H9 (cell line): ENCODE measurements around the gene MYOM1. TPM values are rescaled to one million over a fixed set of nuclear protein-coding genes. Genes with fewer than 3 reads are reported as not detected.

Experiments used
- DNase-seq: peaks from one replicate; pipeline ENCODE4 v3.0.0-alpha.2; 2017
- H2AFZ ChIP-seq: one replicate; pipeline ENCODE4 v1.6.1; 2013; ENCODE audit warnings: mild to moderate bottlenecking, low read length, control low read depth, moderate library complexity
- H2AK5ac ChIP-seq: 2 replicates; pipeline ENCODE4 v1.6.1; 2013; ENCODE audit warnings: low read length, control low read depth, mixed read lengths; ENCODE audit not compliant: insufficient read length
- H2BK120ac ChIP-seq: one replicate; pipeline ENCODE4 v1.6.1; 2013; ENCODE audit warnings: low read depth, mild to moderate bottlenecking, low read length, control low read depth, inconsistent platforms; ENCODE audit not compliant: poor library complexity, severe bottlenecking
- H2BK12ac ChIP-seq: 2 replicates; pipeline ENCODE4 v1.6.1; 2013; ENCODE audit warnings: low read length, control low read depth, mixed read lengths, low read depth; ENCODE audit not compliant: insufficient read length
- H2BK15ac ChIP-seq: 2 replicates; pipeline ENCODE4 v1.6.1; 2013; ENCODE audit warnings: low read depth, low read length, control low read depth
- H2BK20ac ChIP-seq: one replicate; pipeline ENCODE4 v1.6.1; 2013; ENCODE audit warnings: low read depth, mild to moderate bottlenecking, low read length, control low read depth, inconsistent platforms; ENCODE audit not compliant: poor library complexity, severe bottlenecking
- H2BK5ac ChIP-seq: 2 replicates; pipeline ENCODE4 v1.6.1; 2013; ENCODE audit warnings: low read length, control low read depth, mixed read lengths; ENCODE audit not compliant: insufficient read length
- H3K14ac ChIP-seq: 2 replicates; pipeline ENCODE4 v1.6.1; 2013; ENCODE audit warnings: low read length, control low read depth; ENCODE audit not compliant: insufficient read depth
- H3K18ac ChIP-seq: 2 replicates; pipeline ENCODE4 v1.6.1; 2013; ENCODE audit warnings: low read depth, mild to moderate bottlenecking, mixed read lengths, low read length, control low read depth; ENCODE audit not compliant: insufficient read length
- H3K23ac ChIP-seq: 2 replicates; pipeline ENCODE4 v1.6.1; 2013; ENCODE audit warnings: low read length, control low read depth, mixed read lengths, low read depth; ENCODE audit not compliant: insufficient read length
- H3K23me2 ChIP-seq: 2 replicates; pipeline ENCODE4 v1.6.1; 2013; ENCODE audit warnings: low read depth, mild to moderate bottlenecking, mixed read lengths, low read length, control low read depth; ENCODE audit not compliant: insufficient read length, poor library complexity, severe bottlenecking
- H3K27ac ChIP-seq: 2 replicates; pipeline ENCODE4 v1.5.1; 2013; ENCODE audit warnings: low read length, control low read depth, mixed read lengths, low read depth; ENCODE audit not compliant: insufficient read length
- H3K27me3 ChIP-seq: 2 replicates; pipeline ENCODE4 v1.6.1; 2013; ENCODE audit warnings: low read length, control low read depth, inconsistent platforms; ENCODE audit not compliant: insufficient read depth
- H3K4ac ChIP-seq: 2 replicates; pipeline ENCODE4 v1.6.1; 2013; ENCODE audit warnings: low read depth, mild to moderate bottlenecking, control low read depth, inconsistent platforms, low read length, moderate library complexity
- H3K4me1 ChIP-seq: 2 replicates; pipeline ENCODE4 v1.6.1; 2013; ENCODE audit warnings: low read length, control low read depth, inconsistent platforms; ENCODE audit not compliant: insufficient read depth
- H3K4me2 ChIP-seq: 2 replicates; pipeline ENCODE4 v1.6.1; 2013; ENCODE audit warnings: low read length, control low read depth, mixed read lengths; ENCODE audit not compliant: insufficient read length, insufficient read depth
- H3K56ac ChIP-seq: 2 replicates; pipeline ENCODE4 v1.6.1; 2013; ENCODE audit warnings: low read depth, mild to moderate bottlenecking, mixed read lengths, low read length, control low read depth; ENCODE audit not compliant: insufficient read length
- H3K79me1 ChIP-seq: 2 replicates; pipeline ENCODE4 v1.6.1; 2013; ENCODE audit warnings: low read depth, mild to moderate bottlenecking, moderate library complexity, low read length, control low read depth, inconsistent platforms; ENCODE audit not compliant: insufficient read depth, poor library complexity, severe bottlenecking
- H3K79me2 ChIP-seq: 2 replicates; pipeline ENCODE4 v1.6.1; 2013; ENCODE audit warnings: low read length, control low read depth, inconsistent platforms; ENCODE audit not compliant: insufficient read depth
- H3K9ac ChIP-seq: 2 replicates; pipeline ENCODE4 v1.6.1; 2013; ENCODE audit warnings: low read length, control low read depth, mixed read lengths; ENCODE audit not compliant: insufficient read length; ENCODE audit errors: extremely low read depth
- H3K9me3 ChIP-seq: one replicate; pipeline ENCODE4 v1.6.1; 2013; ENCODE audit warnings: low read depth, low read length, inconsistent platforms; ENCODE audit not compliant: control insufficient read depth
- H3T11ph ChIP-seq: one replicate; pipeline ENCODE4 v1.6.1; 2013; ENCODE audit warnings: mild to moderate bottlenecking, low read length, control low read depth, inconsistent platforms
- H4K20me1 ChIP-seq: one replicate; pipeline ENCODE4 v1.6.1; 2013; ENCODE audit not compliant: control insufficient read depth, insufficient read length, insufficient read depth
- H4K5ac ChIP-seq: 2 replicates; pipeline ENCODE4 v1.6.1; 2013; ENCODE audit warnings: low read depth, mild to moderate bottlenecking, mixed read lengths, low read length, control low read depth; ENCODE audit not compliant: insufficient read length
- H4K8ac ChIP-seq: replicated peaks from 2 replicates; pipeline ENCODE4 v1.6.1; 2013; ENCODE audit warnings: low read length, control low read depth, mixed read lengths, low read depth; ENCODE audit not compliant: insufficient read length
- H4K91ac ChIP-seq: 2 replicates; pipeline ENCODE4 v1.6.1; 2013; ENCODE audit warnings: low read depth, mild to moderate bottlenecking, moderate library complexity, mixed read lengths, low read length, control low read depth; ENCODE audit not compliant: insufficient read length
- H3K27ac Mint-ChIP-seq, 3 experiments: 2 replicates in 2 of 3; 3 replicates in 1 of 3; pipeline ENCODE4 v1.8.0; 2020 to 2021; ENCODE audit warnings: mixed read lengths in 3 of 3, mild to moderate bottlenecking in 1 of 3, moderate library complexity in 1 of 3
- H3K27me3 Mint-ChIP-seq: 2 replicates; pipeline ENCODE4 v1.8.0; 2021; ENCODE audit warnings: low read depth, mild to moderate bottlenecking, moderate library complexity, mixed read lengths
- H3K36me3 Mint-ChIP-seq, 3 experiments: 2 replicates in 2 of 3; 3 replicates in 1 of 3; pipeline ENCODE4 v1.8.0; 2020 to 2021; ENCODE audit warnings: low read depth in 3 of 3, mixed read lengths in 3 of 3; ENCODE audit not compliant: insufficient read depth in 1 of 3
- H3K4me1 Mint-ChIP-seq, 2 experiments: 2 replicates each; pipeline ENCODE4 v1.8.0; 2020; ENCODE audit warnings: mixed read lengths in 2 of 2
- H3K4me3 Mint-ChIP-seq, 2 experiments: 2 replicates in 1 of 2; 3 replicates in 1 of 2; pipeline ENCODE4 v1.8.0; 2020 to 2021; ENCODE audit warnings: mild to moderate bottlenecking in 2 of 2, mixed read lengths in 2 of 2, moderate library complexity in 1 of 2
- H3K9me3 Mint-ChIP-seq, 2 experiments: 2 replicates in 1 of 2; 3 replicates in 1 of 2; pipeline ENCODE4 v1.8.0; 2020; ENCODE audit warnings: mild to moderate bottlenecking in 2 of 2, mixed read lengths in 2 of 2, moderate library complexity in 1 of 2
- WGBS: extraction: QIAGEN DNeasy Blood & Tissue Kit; methylation state at CpG from one replicate; pipeline ENCODE4 v1.1.7; 2013; ENCODE audit warnings: missing lambda C conversion rate, low lambda C conversion rate, mixed read lengths; ENCODE audit not compliant: insufficient read length; ENCODE audit errors: extremely low coverage; 5-methylcytosine and 5-hydroxymethylcytosine counted together
- total RNA-seq: library from RNA; stranded (reverse); gene quantifications from 2 replicates; pipeline ENCODE4 v1.2.1, GENCODE V29; 2021
- TF ChIP-seq, protein P1 (sequence below): fragments of 200-600 bp; sonication (generic); conservative IDR thresholded peaks from 3 replicates; pipeline ENCODE4 v1.8.0; 2021; ENCODE audit warnings: antibody characterized with exemption, mild to moderate bottlenecking

MYOM1 gene
- total RNA-seq, 1 experiment from 2014 or later, result 0.17 TPM

DNA sequence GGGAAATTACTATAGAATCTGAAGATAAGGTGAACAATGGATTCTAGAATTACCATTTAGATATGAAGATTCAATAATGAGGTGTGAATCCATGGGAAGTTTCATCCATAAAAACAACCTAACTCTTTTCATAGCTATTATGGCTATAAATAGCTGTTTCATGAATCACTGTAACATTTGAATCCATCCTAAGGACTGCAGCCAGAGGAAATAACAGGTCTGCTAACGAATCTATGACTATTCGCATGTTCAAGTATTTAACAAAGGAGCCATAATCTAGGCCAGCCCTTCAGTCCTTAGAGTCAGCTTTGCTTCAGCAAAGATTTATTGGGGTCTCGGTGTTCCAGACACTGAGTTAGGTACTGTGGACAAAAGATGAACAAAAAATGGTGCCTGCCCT, 87.1 kb downstream of the MYOM1 start:
- no peaks in the 10 kb centered on the region for H3K9me3 ChIP-seq
- Mint-ChIP-seq H3K9me3 (no peaks in the 10 kb centered on the region), H3K27ac (no peak overlapping the region), H3K4me1 (peaks cover 7% of the 10 kb centered on the region in 2 experiments), H3K27me3 (no peaks in the 10 kb centered on the region), H3K36me3 (no peaks in the 10 kb centered on the region), H3K4me3 (no peak overlapping the region)
- H3K14ac ChIP-seq, result no peak overlapping the region
- H3K79me1 ChIP-seq, result no peaks in the 10 kb centered on the region
- no peak overlapping the region for H2AK5ac ChIP-seq
- H3K79me2 ChIP-seq, result no peaks in the 10 kb centered on the region
- no peaks in the 10 kb centered on the region for H3K27me3 ChIP-seq
- H3K18ac ChIP-seq, result no peak overlapping the region
- no peak overlapping the region for H2AFZ ChIP-seq
- no peak overlapping the region for H2BK120ac ChIP-seq
- no CpG with 5 or more reads among the region's 3 CpGs for WGBS
- no peak overlapping the region for H3K27ac ChIP-seq
- no peaks in the 10 kb centered on the region for H3K4me1 ChIP-seq
- no peak overlapping the region for H2BK12ac ChIP-seq
- H4K8ac ChIP-seq, result no peak overlapping the region
- no peak overlapping the region for H4K5ac ChIP-seq
- H3K23ac ChIP-seq, result no peak overlapping the region
- no peak overlapping the region for H2BK15ac ChIP-seq
- H3K56ac ChIP-seq, result no peak overlapping the region
- H3K4ac ChIP-seq, result no peak overlapping the region
- H3K23me2 ChIP-seq, result no peaks in the 10 kb centered on the region
- no peak overlapping the region for H4K91ac ChIP-seq
- H2BK20ac ChIP-seq, result no peak overlapping the region
- H2BK5ac ChIP-seq, result no peak overlapping the region
- H3K4me2 ChIP-seq, result no peak overlapping the region
- TF ChIP-seq, protein P1, sequence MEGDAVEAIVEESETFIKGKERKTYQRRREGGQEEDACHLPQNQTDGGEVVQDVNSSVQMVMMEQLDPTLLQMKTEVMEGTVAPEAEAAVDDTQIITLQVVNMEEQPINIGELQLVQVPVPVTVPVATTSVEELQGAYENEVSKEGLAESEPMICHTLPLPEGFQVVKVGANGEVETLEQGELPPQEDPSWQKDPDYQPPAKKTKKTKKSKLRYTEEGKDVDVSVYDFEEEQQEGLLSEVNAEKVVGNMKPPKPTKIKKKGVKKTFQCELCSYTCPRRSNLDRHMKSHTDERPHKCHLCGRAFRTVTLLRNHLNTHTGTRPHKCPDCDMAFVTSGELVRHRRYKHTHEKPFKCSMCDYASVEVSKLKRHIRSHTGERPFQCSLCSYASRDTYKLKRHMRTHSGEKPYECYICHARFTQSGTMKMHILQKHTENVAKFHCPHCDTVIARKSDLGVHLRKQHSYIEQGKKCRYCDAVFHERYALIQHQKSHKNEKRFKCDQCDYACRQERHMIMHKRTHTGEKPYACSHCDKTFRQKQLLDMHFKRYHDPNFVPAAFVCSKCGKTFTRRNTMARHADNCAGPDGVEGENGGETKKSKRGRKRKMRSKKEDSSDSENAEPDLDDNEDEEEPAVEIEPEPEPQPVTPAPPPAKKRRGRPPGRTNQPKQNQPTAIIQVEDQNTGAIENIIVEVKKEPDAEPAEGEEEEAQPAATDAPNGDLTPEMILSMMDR, result no peak
- DNase-seq, result no peak
- H3K9ac ChIP-seq, result no peak overlapping the region
- H4K20me1 ChIP-seq, result no peaks in the 10 kb centered on the region
- H3T11ph ChIP-seq, result no peak overlapping the region
